HG03139 (cell line): ENCODE results near the gene MDM1.

Experiments
- ATAC-seq: cut with Tn5 transposase; IDR thresholded peaks from one replicate; pipeline ENCODE4 v1.9.1; 2021; ENCODE audit not compliant: unreplicated experiment

The MDM1 gene

GRCh38 chr12:68324531-68324930, 7.6 kb downstream of the MDM1 start:
- ATAC-seq: no peak

GRCh38 chr12:68321140-68321539, 11.0 kb downstream of the MDM1 start:
- no peak for ATAC-seq

DNA sequence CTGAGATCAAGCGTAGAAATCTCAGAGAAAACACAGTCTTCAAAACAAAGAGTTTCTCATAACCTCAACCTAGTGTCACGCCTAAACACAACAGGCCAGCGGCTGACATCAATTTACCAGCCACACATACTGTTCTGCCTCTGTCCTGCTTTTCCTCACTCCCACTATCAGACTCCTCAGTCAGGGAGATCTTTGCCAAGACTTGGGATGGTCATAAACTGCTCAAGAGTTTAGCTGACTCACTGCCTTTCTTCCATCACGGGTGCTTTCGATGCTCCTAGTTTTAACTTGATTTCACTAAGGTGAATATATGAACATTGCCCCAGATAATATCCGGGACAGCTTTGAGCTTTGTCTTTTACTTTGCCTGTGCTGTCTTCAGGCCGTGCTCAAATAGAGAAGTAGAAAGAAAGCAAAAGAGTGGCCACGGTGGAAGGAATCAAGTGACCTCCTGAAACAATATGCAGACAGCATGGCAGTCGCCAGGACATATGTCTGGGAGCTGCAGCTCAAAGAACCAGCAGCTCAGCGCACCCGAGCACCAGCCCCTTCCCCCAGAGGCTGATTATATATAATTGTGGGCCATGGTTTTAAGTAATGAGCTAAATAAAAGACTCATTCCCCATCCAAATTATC, 12.1 kb downstream of the MDM1 start:
- ATAC-seq: no peak

GRCh38 chr12:68317047-68317667, 15.0 kb downstream of the MDM1 start:
- ATAC-seq: no peak

DNA sequence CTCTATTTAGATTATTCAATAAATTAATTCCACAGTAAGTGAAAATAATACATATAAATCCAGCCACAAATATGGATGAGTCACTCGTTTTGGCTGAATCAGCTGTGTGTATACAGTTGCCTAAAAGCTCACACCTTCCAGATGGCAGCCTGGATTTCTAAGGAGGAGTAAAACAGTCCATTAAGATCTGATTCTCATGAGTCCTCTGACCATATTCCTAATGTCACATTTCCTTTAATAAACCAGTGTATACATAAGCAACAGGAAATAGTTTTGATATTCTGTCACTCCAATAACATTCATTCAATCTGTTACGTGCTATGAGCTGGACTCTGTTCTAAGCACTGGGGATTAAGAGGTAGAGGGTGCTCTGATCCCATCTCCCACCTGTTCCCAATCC, 21.8 kb downstream of the MDM1 start:
- no peak for ATAC-seq

DNA sequence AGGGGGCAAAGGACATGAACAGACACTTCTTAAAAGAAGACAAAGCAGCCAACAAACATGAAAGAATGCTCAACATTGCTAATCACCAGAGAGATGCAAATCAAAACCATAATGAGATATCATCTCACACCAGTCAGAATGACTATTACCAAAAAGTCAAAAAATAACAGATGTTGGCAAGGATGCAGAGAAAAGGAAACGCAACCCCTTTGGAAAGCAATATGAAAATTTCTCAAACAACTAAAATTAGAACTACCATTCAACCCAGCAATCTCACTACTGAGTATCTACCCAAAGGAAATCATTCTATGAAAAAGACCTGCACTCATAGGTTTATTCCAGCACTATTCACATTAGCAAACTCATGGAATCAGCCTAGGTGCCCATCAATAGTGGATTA, 25.6 kb downstream of the MDM1 start:
- ATAC-seq: no peak

GRCh38 chr12:68305278-68305677, 26.9 kb downstream of the MDM1 start:
- ATAC-seq: no peak

DNA sequence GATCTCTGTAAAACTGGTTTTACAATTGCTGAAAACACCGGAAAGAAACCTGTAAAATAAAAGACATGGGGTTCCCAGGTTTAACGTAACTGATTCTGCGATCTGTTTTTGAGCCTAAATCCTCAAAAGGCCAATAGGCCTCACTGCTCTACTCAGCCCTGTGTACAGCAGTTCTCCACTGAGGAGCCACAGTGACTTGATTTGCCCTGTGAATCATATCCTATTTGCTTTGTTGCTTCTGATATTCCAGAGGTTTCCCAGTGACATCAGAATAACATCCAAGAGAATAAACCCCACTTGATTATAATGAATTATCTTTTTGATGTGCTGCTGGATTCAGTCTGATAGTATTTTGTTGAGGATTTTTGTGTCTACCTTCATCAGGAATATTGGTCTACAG, 27.5 kb downstream of the MDM1 start:
- ATAC-seq: no peak

DNA sequence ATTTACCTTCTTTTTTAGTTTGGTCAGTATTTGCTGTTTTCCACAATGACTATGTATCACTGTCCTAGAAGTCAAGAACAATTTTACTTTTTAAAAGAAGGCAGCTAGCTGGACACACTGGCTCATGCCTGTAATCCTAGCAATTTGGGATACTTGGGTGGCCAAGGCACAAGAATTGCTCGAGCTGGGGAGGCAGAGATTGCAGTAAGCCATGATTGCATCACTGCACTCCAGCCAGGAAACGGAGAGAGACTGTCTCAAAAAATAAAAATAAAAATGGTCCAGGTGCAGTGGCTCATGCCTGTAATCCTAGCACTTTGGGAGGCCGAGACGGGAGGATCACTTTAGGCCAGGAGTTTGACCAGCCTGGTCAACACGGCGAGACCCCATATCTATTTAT, 28.3 kb downstream of the MDM1 start:
- no peak for ATAC-seq

DNA sequence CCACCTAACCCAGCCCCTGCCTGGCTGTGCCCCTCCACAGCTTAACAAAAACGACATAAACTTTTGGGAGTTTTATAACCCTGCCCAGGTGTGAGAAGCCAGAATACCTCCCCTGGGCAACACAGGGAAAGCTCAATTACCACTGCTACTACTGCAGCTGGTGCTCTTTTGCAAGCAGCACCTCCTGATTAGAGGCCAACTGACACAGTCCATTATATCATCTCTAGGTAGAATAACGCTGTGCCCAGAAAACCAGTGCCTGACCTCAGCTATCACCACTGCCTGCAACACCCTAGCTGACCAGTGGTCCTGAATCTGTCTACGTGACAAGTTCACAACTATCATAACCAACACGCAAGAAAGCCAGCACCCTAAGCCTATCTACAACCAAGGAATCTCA, 34.2 kb downstream of the MDM1 start:
- ATAC-seq: no peak

DNA sequence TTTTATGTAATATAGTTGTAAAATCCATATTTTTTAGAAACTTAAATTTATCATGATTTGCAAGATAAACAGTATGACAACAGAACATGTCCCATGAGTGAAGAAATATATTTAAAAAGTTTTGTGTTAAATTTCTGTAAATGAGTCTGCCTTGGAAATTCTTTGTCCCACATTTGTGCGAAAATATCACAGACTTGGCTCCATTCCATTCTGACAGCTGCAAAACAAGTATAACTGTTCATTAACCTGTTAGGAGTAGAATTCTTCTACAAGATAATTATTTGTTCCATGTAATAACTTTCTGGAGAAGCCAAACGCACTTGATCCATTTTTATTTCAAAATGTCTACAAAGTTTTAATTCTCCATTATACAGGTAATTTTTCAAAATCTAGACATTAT, 37.9 kb downstream of the MDM1 start:
- ATAC-seq: no peak

GRCh38 chr12:68293347-68293746, 38.8 kb downstream of the MDM1 start:
- ATAC-seq: no peak

- ATAC-seq: no peak
Observed at GRCh38 chr12:68292151-68292943, 39.8 kb downstream of the MDM1 start.

GRCh38 chr12:68291396-68292036, 40.6 kb downstream of the MDM1 start:
- no peak for ATAC-seq

DNA sequence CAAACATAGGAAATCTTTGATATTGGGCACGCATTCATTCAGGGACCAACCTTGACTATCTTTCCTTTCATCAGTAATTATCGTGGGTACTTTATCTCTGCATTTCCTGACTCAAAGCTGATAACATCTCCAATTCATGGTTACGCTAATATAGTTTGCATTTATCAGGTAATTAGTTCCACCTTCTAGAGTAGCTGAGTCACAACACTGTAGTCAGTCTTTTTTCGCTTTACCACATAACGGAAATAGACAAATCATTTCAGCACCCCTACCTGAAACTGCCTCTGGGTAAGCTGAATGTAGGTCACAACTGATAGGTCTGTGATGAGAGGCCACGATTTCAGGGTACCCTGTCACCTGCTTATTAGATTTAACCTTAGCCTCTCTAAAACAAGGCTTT, 42.0 kb downstream of the MDM1 start:
- ATAC-seq: peak; percentile 96

- no peak for ATAC-seq
Observed at GRCh38 chr12:68287106-68287505, 45.1 kb downstream of the MDM1 start.

DNA sequence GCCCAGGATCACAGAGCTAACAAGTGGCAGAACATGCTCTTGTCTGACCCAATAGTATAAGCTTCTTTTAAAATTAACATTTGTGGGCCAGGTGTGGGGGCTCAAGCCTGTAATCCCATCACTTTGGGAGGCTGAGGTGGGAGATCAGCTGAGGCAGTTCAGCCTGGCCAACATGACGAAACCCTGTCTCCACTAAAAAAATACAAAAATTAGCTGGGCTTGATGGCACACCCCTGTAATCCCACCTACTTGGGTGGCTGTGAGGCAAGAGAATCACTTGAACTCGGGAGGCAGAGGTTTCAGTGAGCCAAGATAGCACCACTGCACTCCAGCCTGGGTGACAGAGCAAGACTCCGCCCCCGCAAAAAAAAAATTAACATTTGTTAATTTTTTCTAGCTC, 45.8 kb downstream of the MDM1 start:
- ATAC-seq: no peak

- ATAC-seq: no peak
Observed at GRCh38 chr12:68285541-68285940, 46.6 kb downstream of the MDM1 start.

GRCh38 chr12:68281322-68282077, 50.7 kb downstream of the MDM1 start:
- no peak for ATAC-seq

DNA sequence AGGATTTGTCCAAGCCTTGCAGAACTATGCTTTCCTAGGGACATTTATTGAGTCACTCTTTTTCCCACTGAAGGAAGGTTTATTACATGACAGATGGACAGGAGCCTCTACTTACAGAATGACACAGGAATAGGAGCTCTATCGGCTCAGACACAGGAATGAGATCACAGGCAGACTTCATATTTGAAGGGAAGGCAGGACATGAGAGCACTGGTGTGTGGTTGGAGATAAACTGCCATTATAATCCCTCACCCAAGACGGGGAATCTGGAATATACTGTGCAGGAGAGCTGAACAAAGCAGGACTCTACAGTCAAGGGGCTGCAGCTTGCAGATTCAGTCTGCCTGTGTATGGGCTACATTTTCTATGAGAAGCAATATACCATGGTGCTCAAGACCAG, 51.9 kb downstream of the MDM1 start:
- ATAC-seq: no peak
